Measurements from ENCODE around the gene PON3. TPM values are rescaled to one million over a fixed set of nuclear protein-coding genes. Genes with fewer than 3 reads are reported as not detected.

Gene PON3
- total RNA-seq, 1 donor: not detected

- no peak overlapping the region for H3K4me3 ChIP-seq (ENCODE audit: low read depth, low read length)
- TF ChIP-seq CTCF (IDR thresholded peaks at IDR 0.05; ENCODE audit: insufficient read depth, low read length): no peak
- no peak for DNase-seq (ENCODE audit: low read depth)
Observed at GRCh38 chr7:95323410-95324129, 72.6 kb downstream of the PON3 start.

- H3K4me3 ChIP-seq (ENCODE audit: low read depth, low read length): no peak overlapping the region
- no peak for TF ChIP-seq CTCF (IDR thresholded peaks at IDR 0.05; ENCODE audit: insufficient read depth, low read length)
- no peak for DNase-seq (ENCODE audit: low read depth)
Observed at GRCh38 chr7:95322854-95323253, 73.3 kb downstream of the PON3 start.

GRCh38 chr7:95322396-95322795, 73.8 kb downstream of the PON3 start:
- no peak for DNase-seq (ENCODE audit: low read depth)
- H3K4me3 ChIP-seq (ENCODE audit: low read depth, low read length): no peak overlapping the region
- TF ChIP-seq CTCF (IDR thresholded peaks at IDR 0.05; ENCODE audit: insufficient read depth, low read length): no peak

GRCh38 chr7:95321720-95322119, 74.5 kb downstream of the PON3 start:
- TF ChIP-seq CTCF (IDR thresholded peaks at IDR 0.05; ENCODE audit: insufficient read depth, low read length): no peak
- no peak for DNase-seq (ENCODE audit: low read depth)
- H3K4me3 ChIP-seq (ENCODE audit: low read depth, low read length): no peak overlapping the region

GRCh38 chr7:95320651-95321050, 75.5 kb downstream of the PON3 start:
- no peak for DNase-seq (ENCODE audit: low read depth)
- no peak overlapping the region for H3K4me3 ChIP-seq (ENCODE audit: low read depth, low read length)
- TF ChIP-seq CTCF (IDR thresholded peaks at IDR 0.05; ENCODE audit: insufficient read depth, low read length): no peak

- DNase-seq (ENCODE audit: low read depth): no peak
- no peak overlapping the region for H3K4me3 ChIP-seq (ENCODE audit: low read depth, low read length)
- TF ChIP-seq CTCF (IDR thresholded peaks at IDR 0.05; ENCODE audit: insufficient read depth, low read length): no peak
Observed at GRCh38 chr7:95319570-95319969, 76.6 kb downstream of the PON3 start.

Measured in fibroblast of the aortic adventitia (primary cell).